Measurements from ENCODE around the gene PKHD1. TPM values are rescaled to one million over a fixed set of nuclear protein-coding genes. Genes with fewer than 3 reads are reported as not detected.

PKHD1 gene
- total and polyA plus RNA-seq, 4 experiments from 2014 or later: not detected

DNA sequence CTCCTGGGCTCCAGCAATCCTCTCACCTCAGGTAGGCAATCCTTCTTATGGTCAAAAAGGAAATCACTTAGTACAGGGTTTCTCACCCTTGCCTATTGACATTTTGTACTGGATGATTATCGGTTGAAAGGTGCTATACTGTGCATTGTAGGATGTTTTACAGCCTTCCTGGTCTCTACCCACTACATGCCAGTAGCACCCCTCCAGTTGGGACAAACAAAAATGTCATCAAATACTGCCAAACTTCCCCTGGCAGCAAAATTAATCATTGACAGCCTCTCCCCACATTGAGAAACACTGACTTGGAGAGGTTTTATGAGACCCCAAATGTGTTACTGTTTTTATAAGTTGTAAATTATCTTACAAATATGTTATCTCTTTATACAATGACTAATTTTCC, 368.1 kb downstream of the PKHD1 start:
- Mint-ChIP-seq H3K4me3 (no peak overlapping the region), H3K27ac (no peak overlapping the region), H3K9me3 (peaks cover 0 to 5% (median 3%) of the 10 kb centered on the region in 8 donors), H3K36me3 (no peaks in the 10 kb centered on the region), H3K4me1 (no peaks in the 10 kb centered on the region), H3K27me3 (no peaks in the 10 kb centered on the region)
- H3K27me3 ChIP-seq (ENCODE audit: insufficient read depth, low read length): no peaks in the 10 kb centered on the region
- no peaks in the 10 kb centered on the region for H3K9me3 ChIP-seq (ENCODE audit: control insufficient read depth in 1 of 2, low read length in 2 of 2)
- ChIA-PET POLR2A (ENCODE audit: partially characterized antibody) (no interaction called here), CTCF (ENCODE audit: partially characterized antibody) (no interaction called here)
- H3K36me3 ChIP-seq (ENCODE audit: insufficient read depth, low read length): no peaks in the 10 kb centered on the region
- intact Hi-C loops (cut with micrococcal nuclease): no loop called here
- no peak overlapping the region for H3K4me3 ChIP-seq (ENCODE audit: low read length in 2 of 2)
- H3K27ac ChIP-seq (ENCODE audit: low read depth, low read length): no peak overlapping the region
- no peak for DNase-seq
- no peaks in the 10 kb centered on the region for H3K4me1 ChIP-seq (ENCODE audit: insufficient read depth, low read length)

DNA sequence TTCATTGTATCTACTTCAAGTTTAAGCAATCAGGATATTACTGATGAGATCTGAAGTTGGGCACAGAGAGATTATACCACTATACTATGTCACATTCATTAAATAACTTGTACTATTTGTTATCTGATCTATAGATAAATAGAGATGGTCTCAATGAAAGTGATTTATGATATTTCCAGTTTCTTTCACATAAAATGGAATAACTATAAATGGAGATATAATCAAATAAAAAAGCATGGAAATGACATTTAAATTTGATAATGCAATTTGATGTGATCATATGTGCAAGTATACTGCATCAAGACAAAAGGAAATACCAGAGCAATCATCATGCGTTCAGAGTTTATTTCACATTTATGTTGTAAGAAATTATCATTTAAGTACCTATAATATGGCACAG, 368.9 kb downstream of the PKHD1 start:
- H3K4me1 Mint-ChIP-seq: no peaks in the 10 kb centered on the region
- Histone ChIP-seq H3K4me1 (ENCODE audit: insufficient read depth, low read length) (no peaks in the 10 kb centered on the region), H3K9me3 (ENCODE audit: control insufficient read depth in 1 of 2, low read length in 2 of 2) (no peaks in the 10 kb centered on the region), H3K4me3 (ENCODE audit: low read length in 2 of 2) (no peak overlapping the region), H3K27me3 (ENCODE audit: insufficient read depth, low read length) (no peaks in the 10 kb centered on the region), H3K36me3 (ENCODE audit: insufficient read depth, low read length) (no peaks in the 10 kb centered on the region), H3K27ac (ENCODE audit: low read depth, low read length) (no peak overlapping the region)
- H3K36me3 Mint-ChIP-seq: no peaks in the 10 kb centered on the region
- ChIA-PET POLR2A (ENCODE audit: partially characterized antibody) (no interaction called here), CTCF (ENCODE audit: partially characterized antibody) (no interaction called here)
- no peak overlapping the region for H3K4me3 Mint-ChIP-seq
- peaks cover 0 to 5% (median 3%) of the 10 kb centered on the region in 8 donors for H3K9me3 Mint-ChIP-seq
- DNase-seq: no peak
- no peaks in the 10 kb centered on the region for H3K27me3 Mint-ChIP-seq
- intact Hi-C loops (cut with micrococcal nuclease): no loop called here
- no peak overlapping the region for H3K27ac Mint-ChIP-seq

DNA sequence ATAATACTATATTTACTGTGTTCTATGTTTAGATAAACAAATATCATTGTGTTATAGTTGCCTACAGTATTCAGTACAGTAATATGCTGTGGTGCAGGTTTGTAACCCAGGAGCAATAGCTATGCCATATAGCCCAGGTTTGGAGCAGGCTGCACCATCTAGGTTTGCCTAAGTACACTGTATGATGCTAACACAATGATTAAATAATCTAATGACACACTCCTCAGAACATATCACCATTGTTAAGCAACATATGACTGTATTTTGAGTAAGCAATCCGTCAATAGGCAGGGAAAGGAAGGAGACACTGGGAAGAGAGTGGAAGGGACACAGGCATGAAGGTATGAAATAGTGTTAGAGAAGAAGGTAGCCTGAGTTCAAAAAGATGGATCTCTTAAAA, 369.9 kb downstream of the PKHD1 start:
- CTCF ChIA-PET (ENCODE audit: partially characterized antibody): no interaction called here

DNA sequence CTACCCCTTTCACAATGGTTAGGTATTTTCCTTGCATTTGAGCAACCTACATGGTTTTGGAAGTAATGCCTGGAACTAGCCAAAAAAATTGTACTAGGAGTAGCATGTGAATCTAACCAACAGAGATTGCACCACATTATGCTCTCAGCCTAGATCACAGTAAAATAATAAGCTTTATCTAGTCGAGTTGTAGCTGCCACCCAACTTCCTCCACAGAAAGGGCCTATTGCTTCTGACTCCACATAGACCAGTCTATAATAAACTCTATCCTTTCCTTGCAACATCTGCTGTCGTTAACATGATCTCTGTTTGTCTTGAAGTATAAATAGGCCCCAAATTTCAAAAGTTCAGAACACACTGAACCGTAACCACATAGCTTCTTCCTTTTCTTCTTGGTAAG, 375.5 kb downstream of the PKHD1 start:
- H3K36me3 Mint-ChIP-seq: no peaks in the 10 kb centered on the region
- H3K9me3 Mint-ChIP-seq: peaks cover 0 to 7% (median 2%) of the 10 kb centered on the region in 8 donors
- H3K27ac Mint-ChIP-seq: no peak overlapping the region
- DNase-seq: no peak
- Histone ChIP-seq H3K27ac (ENCODE audit: low read depth, low read length) (no peak overlapping the region), H3K9me3 (ENCODE audit: control insufficient read depth in 1 of 2, low read length in 2 of 2) (no peaks in the 10 kb centered on the region), H3K27me3 (ENCODE audit: insufficient read depth, low read length) (no peaks in the 10 kb centered on the region), H3K4me3 (ENCODE audit: low read length in 2 of 2) (no peak overlapping the region), H3K36me3 (ENCODE audit: insufficient read depth, low read length) (no peaks in the 10 kb centered on the region), H3K4me1 (ENCODE audit: insufficient read depth, low read length) (no peaks in the 10 kb centered on the region)
- intact Hi-C loops (cut with micrococcal nuclease): no loop called here
- peaks cover 0 to 2% of the 10 kb centered on the region in 2 donors for H3K27me3 Mint-ChIP-seq
- H3K4me3 Mint-ChIP-seq: no peak overlapping the region
- H3K4me1 Mint-ChIP-seq: no peaks in the 10 kb centered on the region
- ChIA-PET CTCF (ENCODE audit: partially characterized antibody) (no interaction called here), POLR2A (ENCODE audit: partially characterized antibody) (no interaction called here)

More for the DNA sequence above, 369.9 kb downstream of the PKHD1 start:
- Histone ChIP-seq H3K4me1 (ENCODE audit: insufficient read depth, low read length) (no peaks in the 10 kb centered on the region), H3K27ac (ENCODE audit: low read depth, low read length) (no peak overlapping the region), H3K4me3 (ENCODE audit: low read length in 2 of 2) (no peak overlapping the region), H3K36me3 (ENCODE audit: insufficient read depth, low read length) (no peaks in the 10 kb centered on the region), H3K27me3 (ENCODE audit: insufficient read depth, low read length) (no peaks in the 10 kb centered on the region), H3K9me3 (ENCODE audit: control insufficient read depth in 1 of 2, low read length in 2 of 2) (no peaks in the 10 kb centered on the region)
- DNase-seq: no peak
- Mint-ChIP-seq H3K9me3 (peaks cover 0 to 5% (median 3%) of the 10 kb centered on the region in 8 donors), H3K36me3 (no peaks in the 10 kb centered on the region), H3K4me1 (no peaks in the 10 kb centered on the region), H3K27me3 (no peaks in the 10 kb centered on the region), H3K4me3 (no peak overlapping the region), H3K27ac (no peak overlapping the region)
- intact Hi-C loops (cut with micrococcal nuclease): no loop called here
- POLR2A ChIA-PET (ENCODE audit: partially characterized antibody): no interaction called here

DNA sequence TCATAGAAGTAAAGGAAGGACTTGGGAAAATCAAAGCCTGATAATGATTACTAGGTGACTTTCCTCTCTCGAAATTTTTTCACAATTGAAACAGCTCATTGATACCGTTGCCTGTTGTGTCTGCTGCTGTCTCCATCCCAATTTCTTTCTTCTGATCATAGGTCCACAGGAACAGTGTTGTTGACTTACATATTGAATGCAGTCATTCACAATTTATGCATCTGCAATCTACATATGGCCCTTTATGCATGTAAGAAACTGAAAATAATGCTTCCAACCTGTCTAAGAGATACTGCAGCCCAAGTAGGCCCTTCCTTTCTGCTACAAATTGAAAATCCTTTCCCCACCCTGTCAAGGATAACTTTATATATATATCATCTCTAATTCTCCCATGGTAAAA, 381.3 kb downstream of the PKHD1 start:
- ChIA-PET POLR2A (ENCODE audit: partially characterized antibody) (no interaction called here), CTCF (ENCODE audit: partially characterized antibody) (no interaction called here)
- H3K9me3 Mint-ChIP-seq: peaks cover 0 to 7% (median 1%) of the 10 kb centered on the region in 8 donors
- no peak for DNase-seq
- intact Hi-C loops (cut with micrococcal nuclease): no loop called here
- Histone ChIP-seq H3K4me1 (ENCODE audit: insufficient read depth, low read length) (no peaks in the 10 kb centered on the region), H3K4me3 (ENCODE audit: low read length in 2 of 2) (no peak overlapping the region), H3K9me3 (ENCODE audit: control insufficient read depth in 1 of 2, low read length in 2 of 2) (no peaks in the 10 kb centered on the region), H3K36me3 (ENCODE audit: insufficient read depth, low read length) (no peaks in the 10 kb centered on the region), H3K27ac (ENCODE audit: low read depth, low read length) (no peak overlapping the region), H3K27me3 (ENCODE audit: insufficient read depth, low read length) (no peaks in the 10 kb centered on the region)
- no peak overlapping the region for H3K27ac Mint-ChIP-seq
- H3K4me3 Mint-ChIP-seq: no peak overlapping the region
- peaks cover 0 to 2% of the 10 kb centered on the region in 2 donors for H3K27me3 Mint-ChIP-seq
- no peaks in the 10 kb centered on the region for H3K36me3 Mint-ChIP-seq
- no peaks in the 10 kb centered on the region for H3K4me1 Mint-ChIP-seq

DNA sequence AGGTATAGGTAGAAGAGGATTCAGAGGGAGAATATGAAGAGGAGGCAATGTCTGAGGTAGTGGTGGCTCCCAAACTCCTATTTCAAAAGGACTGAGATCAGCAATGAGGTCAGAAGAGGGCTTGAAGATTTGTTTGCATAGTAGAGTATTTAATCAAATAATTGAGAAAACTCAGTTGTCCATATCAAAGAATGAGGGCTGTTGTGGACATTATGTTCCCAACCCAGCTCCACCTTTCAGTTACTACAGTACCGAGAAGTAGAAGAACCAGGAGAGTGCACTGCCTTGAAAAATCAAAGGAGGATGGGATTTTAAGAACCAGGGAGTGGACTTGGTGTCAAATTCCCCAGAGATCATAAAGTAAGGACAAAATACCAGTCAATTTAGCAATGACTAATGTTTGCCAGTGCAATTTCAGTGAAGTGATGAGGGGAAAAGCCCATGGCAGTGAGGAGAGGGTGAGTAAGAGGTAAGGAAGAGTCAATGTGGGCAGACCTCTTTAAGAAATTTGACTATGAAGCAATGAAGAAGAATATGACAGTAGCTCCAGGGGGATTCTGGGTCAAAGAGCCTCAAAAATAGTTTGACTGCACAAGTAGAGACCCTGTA, 382.4 kb downstream of the PKHD1 start:
- H3K9me3 ChIP-seq (ENCODE audit: control insufficient read depth in 1 of 2, low read length in 2 of 2): no peaks in the 10 kb centered on the region
- H3K36me3 ChIP-seq (ENCODE audit: insufficient read depth, low read length): no peaks in the 10 kb centered on the region
- peaks cover 0 to 2% of the 10 kb centered on the region in 2 donors for H3K27me3 Mint-ChIP-seq
- intact Hi-C loops (cut with micrococcal nuclease): no loop called here
- H3K4me1 Mint-ChIP-seq: no peaks in the 10 kb centered on the region
- ChIA-PET CTCF (ENCODE audit: partially characterized antibody) (no interaction called here), POLR2A (ENCODE audit: partially characterized antibody) (no interaction called here)
- no peak overlapping the region for H3K4me3 ChIP-seq (ENCODE audit: low read length in 2 of 2)
- no peaks in the 10 kb centered on the region for H3K27me3 ChIP-seq (ENCODE audit: insufficient read depth, low read length)
- H3K9me3 Mint-ChIP-seq: peaks cover 0 to 7% (median 1%) of the 10 kb centered on the region in 8 donors
- H3K4me3 Mint-ChIP-seq: no peak overlapping the region
- DNase-seq: no peak
- H3K27ac Mint-ChIP-seq: no peak overlapping the region
- no peaks in the 10 kb centered on the region for H3K36me3 Mint-ChIP-seq
- H3K27ac ChIP-seq (ENCODE audit: low read depth, low read length): no peak overlapping the region
- no peaks in the 10 kb centered on the region for H3K4me1 ChIP-seq (ENCODE audit: insufficient read depth, low read length)

DNA sequence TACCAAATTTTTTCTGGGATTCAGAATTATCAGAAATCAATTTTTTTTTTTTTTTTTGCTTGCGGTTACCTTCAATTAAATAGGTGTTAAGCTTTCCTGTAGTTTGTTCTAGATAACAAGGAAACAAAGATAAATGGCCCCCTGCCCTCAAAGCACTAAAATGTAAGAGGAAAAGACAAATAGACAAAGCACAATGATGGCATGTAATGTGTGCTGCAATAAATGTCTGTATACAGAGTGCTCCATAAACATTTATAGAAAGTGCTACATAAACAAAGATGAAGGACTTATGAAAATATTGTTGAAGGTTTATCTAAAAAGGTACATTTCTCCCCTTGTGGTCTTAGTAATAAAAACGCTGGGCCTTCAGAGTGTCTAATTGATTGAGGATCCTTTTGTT, 384.6 kb downstream of the PKHD1 start:
- Histone ChIP-seq H3K27me3 (ENCODE audit: insufficient read depth, low read length) (no peaks in the 10 kb centered on the region), H3K4me3 (ENCODE audit: low read length in 2 of 2) (no peak overlapping the region), H3K27ac (ENCODE audit: low read depth, low read length) (no peak overlapping the region), H3K9me3 (ENCODE audit: control insufficient read depth in 1 of 2, low read length in 2 of 2) (no peaks in the 10 kb centered on the region), H3K36me3 (ENCODE audit: insufficient read depth, low read length) (no peaks in the 10 kb centered on the region), H3K4me1 (ENCODE audit: insufficient read depth, low read length) (no peaks in the 10 kb centered on the region)
- peaks cover 0 to 6% (median under 1%) of the 10 kb centered on the region in 8 donors for H3K9me3 Mint-ChIP-seq
- no peaks in the 10 kb centered on the region for H3K36me3 Mint-ChIP-seq
- no peak overlapping the region for H3K4me3 Mint-ChIP-seq
- no peak overlapping the region for H3K27ac Mint-ChIP-seq
- H3K4me1 Mint-ChIP-seq: no peaks in the 10 kb centered on the region
- intact Hi-C loops (cut with micrococcal nuclease): no loop called here
- ChIA-PET POLR2A (ENCODE audit: partially characterized antibody) (no interaction called here), CTCF (ENCODE audit: partially characterized antibody) (no interaction called here)
- no peaks in the 10 kb centered on the region for H3K27me3 Mint-ChIP-seq
- DNase-seq: no peak

- ChIA-PET CTCF (ENCODE audit: partially characterized antibody) (no interaction called here), POLR2A (ENCODE audit: partially characterized antibody) (no interaction called here)
- Mint-ChIP-seq H3K4me3 (no peak overlapping the region), H3K27ac (no peak overlapping the region), H3K9me3 (peaks cover 0 to 8% (median 3%) of the 10 kb centered on the region in 8 donors), H3K36me3 (no peaks in the 10 kb centered on the region), H3K4me1 (no peaks in the 10 kb centered on the region), H3K27me3 (no peaks in the 10 kb centered on the region)
- H3K27me3 ChIP-seq (ENCODE audit: insufficient read depth, low read length): no peaks in the 10 kb centered on the region
- DNase-seq: no peak
- no peaks in the 10 kb centered on the region for H3K4me1 ChIP-seq (ENCODE audit: insufficient read depth, low read length)
- no peaks in the 10 kb centered on the region for H3K9me3 ChIP-seq (ENCODE audit: control insufficient read depth in 1 of 2, low read length in 2 of 2)
- intact Hi-C loops (cut with micrococcal nuclease): no loop called here
- H3K36me3 ChIP-seq (ENCODE audit: insufficient read depth, low read length): no peaks in the 10 kb centered on the region
- H3K4me3 ChIP-seq (ENCODE audit: low read length in 2 of 2): no peak overlapping the region
- no peak overlapping the region for H3K27ac ChIP-seq (ENCODE audit: low read depth, low read length)
Measured at GRCh38 chr6:51684603-51685002, 402.8 kb downstream of the PKHD1 start.
